Right cardiac atrium (tissue), 5 donors: ENCODE measurements around the gene TALDO1. TPM values are rescaled to one million over a fixed set of nuclear protein-coding genes. Genes with fewer than 3 reads are reported as not detected.

ENCODE experiments used
- ATAC-seq, 2 donors: fragments of 200-7000 bp; cut with Tn5 transposase; one replicate each; pipeline versions ENCODE4 v1.8.0 to v1.9.1; 2020; ENCODE audit warnings: moderate library complexity in 2 of 2, mild to moderate bottlenecking in 1 of 2
- DNase-seq, 3 donors: peaks; one replicate each; pipeline ENCODE4 v3.0.0-alpha.2; 2020
- H3K27ac ChIP-seq: one replicate; pipeline ENCODE4 v1.5.1; 2013; ENCODE audit warnings: mild to moderate bottlenecking, low read length, control low read depth, moderate library complexity
- H3K27me3 ChIP-seq: one replicate; pipeline ENCODE4 v1.6.1; 2013; ENCODE audit not compliant: control insufficient read depth, insufficient read depth
- H3K4me1 ChIP-seq: one replicate; pipeline ENCODE4 v1.6.1; 2013; ENCODE audit warnings: low read length; ENCODE audit not compliant: control insufficient read depth, insufficient read depth
- H3K4me3 ChIP-seq: one replicate; pipeline ENCODE4 v1.5.1; 2013; ENCODE audit warnings: low read length, control low read depth
- H3K9me3 ChIP-seq: one replicate; pipeline ENCODE4 v1.6.1; 2013; ENCODE audit warnings: low read length; ENCODE audit not compliant: control insufficient read depth
- WGBS: extraction: QIAGEN DNeasy Blood & Tissue Kit; methylation state at CpG from one replicate; pipeline ENCODE4 v1.1.7; 2013; 5-methylcytosine and 5-hydroxymethylcytosine counted together
- intact Hi-C, 4 donors: fragments of 100-400 bp; cut with DNase I; formaldehyde crosslinking; loops; one replicate each; pipeline versions ENCODE4 v1.11.0 to v1.14.0; 2022 to 2023
- polyA plus RNA-seq: library from polyadenylated mRNA; stranded (reverse); fragments of 200-250 nt; gene quantifications from one replicate; pipeline ENCODE4 v1.2.3, GENCODE V29; 2013
- total RNA-seq, 4 donors: library from RNA; stranded (reverse); fragmentation: NEBNext Ultra II Directional; extraction: Animal tissue kit (Norgen Biotek cat#: 25700); gene quantifications; one replicate each; pipeline ENCODE4 v1.2.1, GENCODE V29; 2021
- donor health status: healthy with polysubstance abuse.
- donor health status: DM: no; HTN: yes; CAD: no.
- donor health status: DM: no; HTN: no; CAD: no.
- donor health status: DM: no; HTN: yes; CAD: no; lungs with severe emphysema.
- donor health status: DM: yes; HTN: yes; CAD: no.

The TALDO1 gene
- total and polyA plus RNA-seq, 5 donors = 82.3 to 99.9 (median 94.7) TPM

DNA sequence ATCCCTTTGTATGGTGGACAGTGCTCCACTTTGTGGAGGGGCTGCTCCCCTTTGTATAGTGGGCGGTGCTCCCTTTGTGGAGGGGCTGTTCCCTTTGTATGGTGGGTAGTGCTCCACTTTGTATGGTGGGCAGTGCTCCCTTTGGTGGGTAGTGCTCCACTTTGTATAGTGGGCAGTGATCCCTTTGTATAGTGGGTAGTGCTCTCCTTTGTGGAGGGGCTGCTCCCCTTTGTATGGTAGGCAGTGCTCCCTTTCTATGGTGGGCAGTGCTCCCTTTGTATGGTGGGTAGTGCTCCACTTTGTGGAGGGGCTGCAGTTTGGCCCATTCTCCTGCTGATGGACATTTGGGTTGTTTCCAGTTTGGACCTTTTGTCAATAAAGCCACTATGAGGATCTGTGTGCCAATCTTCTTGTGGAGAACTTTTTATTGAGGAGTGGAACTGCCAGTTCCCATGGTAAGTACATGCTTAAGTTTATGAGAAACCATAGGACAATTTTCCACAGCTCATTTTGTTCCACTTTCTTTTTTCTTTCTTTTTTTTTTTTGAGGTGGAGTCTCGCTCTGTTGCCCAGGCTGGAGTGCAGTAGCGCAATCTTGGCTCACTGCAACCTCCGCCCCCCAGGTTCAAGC lies 4.6 kb upstream of the TALDO1 start:
- no peak overlapping the region for H3K27ac ChIP-seq
- ATAC-seq = no peak
- no peak overlapping the region for H3K4me3 ChIP-seq
- no peaks in the 10 kb centered on the region for H3K27me3 ChIP-seq
- 98% methylated on average over 4 of the region's 4 CpGs for WGBS
- no peaks in the 10 kb centered on the region for H3K9me3 ChIP-seq
- intact Hi-C loops = no loop called here
- no peak for DNase-seq
- H3K4me1 ChIP-seq = no peaks in the 10 kb centered on the region

DNA sequence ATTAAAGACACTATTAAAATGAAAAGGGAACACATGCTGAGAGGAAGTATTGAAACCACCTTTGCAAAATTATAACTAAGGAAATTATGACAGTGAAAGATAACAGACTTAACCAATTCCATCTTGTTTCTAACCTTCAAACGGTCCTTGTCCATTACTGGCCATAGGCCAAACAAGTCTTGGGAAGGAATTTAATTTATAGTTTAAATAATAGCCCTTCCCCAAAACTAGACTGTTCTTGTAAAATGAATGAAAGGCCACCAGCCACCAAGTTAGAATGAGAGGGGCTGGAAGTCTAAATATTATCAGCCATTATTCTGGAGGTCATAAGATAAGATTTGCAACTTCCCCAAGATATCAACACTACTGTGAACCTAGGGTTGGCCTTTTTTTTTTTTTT lies 1.8 kb upstream of the TALDO1 start:
- intact Hi-C loops = no loop called here
- WGBS = 33% methylated on average over 1 of the region's 1 CpG
- Histone ChIP-seq H3K4me1 (no peaks in the 10 kb centered on the region), H3K4me3 (no peak overlapping the region), H3K27me3 (no peaks in the 10 kb centered on the region), H3K27ac (no peak overlapping the region), H3K9me3 (no peaks in the 10 kb centered on the region)
- DNase-seq (no peak), ATAC-seq (no peak)

DNA sequence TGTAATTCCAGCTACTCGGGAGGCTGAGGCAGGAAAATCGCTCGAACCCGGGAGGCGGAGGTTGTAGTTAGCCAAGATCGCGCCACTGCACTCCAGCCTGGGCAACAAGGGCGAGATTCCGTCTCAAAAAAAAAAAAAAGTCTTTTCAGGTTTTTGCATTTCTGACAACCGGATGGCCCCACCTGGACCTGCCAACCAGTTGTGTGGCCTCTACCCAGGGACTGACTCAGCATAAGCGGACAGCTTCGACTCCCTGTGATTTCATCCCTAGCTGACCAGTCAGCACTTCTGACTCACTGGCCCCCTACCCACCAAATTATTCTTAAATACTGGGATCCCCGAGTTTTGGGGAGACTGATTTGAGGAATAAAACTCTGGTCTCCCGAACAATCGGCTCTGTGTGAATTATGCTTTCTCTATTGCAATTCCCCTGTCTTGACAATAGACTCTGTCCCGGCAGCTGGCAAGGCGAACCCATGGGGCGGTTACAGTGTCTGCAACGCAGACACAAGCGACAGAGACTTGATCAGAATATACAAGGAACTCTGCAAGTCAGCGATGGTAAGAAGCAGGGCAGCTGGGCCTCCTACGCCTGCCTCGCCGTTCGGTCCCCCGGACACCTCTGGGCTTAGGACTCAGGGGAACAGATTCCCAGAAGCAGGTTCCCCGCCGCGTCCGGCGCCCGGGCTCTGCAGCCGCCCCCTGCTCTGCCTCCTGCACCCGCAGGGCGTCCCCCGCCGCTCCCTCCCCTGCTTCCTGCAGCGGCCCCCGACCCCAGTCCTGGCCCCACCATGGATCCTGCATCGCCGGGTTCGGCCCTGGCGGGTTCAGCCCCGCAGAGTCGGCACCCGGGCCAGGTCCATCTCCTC lies 741 bp upstream of the TALDO1 start:
- Histone ChIP-seq H3K27ac (peak overlapping the region; percentile 37), H3K9me3 (no peaks in the 10 kb centered on the region), H3K4me3 (peak overlapping the region; percentile 95), H3K4me1 (no peaks in the 10 kb centered on the region), H3K27me3 (no peaks in the 10 kb centered on the region)
- intact Hi-C loops = no loop called here
- DNase-seq (peak in 2 of 3 donors; percentile 31 to 62), ATAC-seq (peak; percentile 47 to 55)
- 23% methylated on average over 46 of the region's 46 CpGs for WGBS

DNA sequence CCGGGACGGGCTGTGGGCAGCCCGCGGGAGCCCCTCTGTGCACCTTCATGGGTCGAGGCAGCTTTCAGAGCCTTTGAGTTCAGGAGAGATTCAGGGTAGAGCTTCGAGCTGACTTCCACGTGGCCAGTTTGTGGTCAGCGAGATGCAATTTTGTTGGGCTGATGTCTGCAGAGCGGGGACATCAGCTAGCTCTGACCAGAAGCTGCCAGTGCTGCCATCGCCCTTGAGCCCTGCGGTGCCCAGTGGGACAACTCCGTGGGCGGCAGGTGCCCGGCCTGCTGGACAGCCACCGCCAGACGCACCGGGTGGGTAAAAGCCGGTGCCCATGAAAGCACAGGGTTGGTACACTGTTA lies 719 bp downstream of the TALDO1 start:
- 11% methylated on average over 18 of the region's 18 CpGs for WGBS
- no peaks in the 10 kb centered on the region for H3K9me3 ChIP-seq
- DNase-seq = peak in 1 of 3 donors; percentile 58
- peak overlapping the region; percentile 85 for H3K27ac ChIP-seq
- H3K4me1 ChIP-seq = no peaks in the 10 kb centered on the region
- peak; percentile 3 to 17 for ATAC-seq
- H3K27me3 ChIP-seq = no peaks in the 10 kb centered on the region
- intact Hi-C loops = no loop called here
- H3K4me3 ChIP-seq = peak overlapping the region; percentile 95

DNA sequence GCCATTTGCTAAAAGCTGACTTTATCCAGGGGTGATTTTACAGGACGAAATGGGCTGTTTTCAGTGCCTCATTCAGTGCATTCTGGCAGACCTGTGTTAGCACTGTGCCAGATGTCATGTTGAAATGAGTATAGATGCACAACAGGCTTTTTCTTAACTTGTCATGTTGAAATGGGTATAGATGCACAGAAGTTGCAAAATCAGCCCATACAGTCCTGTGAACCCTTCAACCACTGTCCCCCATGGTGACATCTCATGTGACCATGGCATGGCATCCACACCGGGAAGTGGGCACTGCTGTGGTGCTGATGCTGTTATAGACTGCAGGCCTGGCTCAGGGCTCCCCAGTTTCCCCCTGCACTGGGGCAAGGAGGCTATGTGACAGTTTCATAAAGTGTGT lies 2.5 kb downstream of the TALDO1 start:
- no peaks in the 10 kb centered on the region for H3K9me3 ChIP-seq
- no peaks in the 10 kb centered on the region for H3K27me3 ChIP-seq
- no peak overlapping the region for H3K4me3 ChIP-seq
- DNase-seq = no peak
- no peaks in the 10 kb centered on the region for H3K4me1 ChIP-seq
- H3K27ac ChIP-seq = no peak overlapping the region
- intact Hi-C loops = no loop called here
- ATAC-seq = no peak
- 62% methylated on average over 2 of the region's 2 CpGs for WGBS

DNA sequence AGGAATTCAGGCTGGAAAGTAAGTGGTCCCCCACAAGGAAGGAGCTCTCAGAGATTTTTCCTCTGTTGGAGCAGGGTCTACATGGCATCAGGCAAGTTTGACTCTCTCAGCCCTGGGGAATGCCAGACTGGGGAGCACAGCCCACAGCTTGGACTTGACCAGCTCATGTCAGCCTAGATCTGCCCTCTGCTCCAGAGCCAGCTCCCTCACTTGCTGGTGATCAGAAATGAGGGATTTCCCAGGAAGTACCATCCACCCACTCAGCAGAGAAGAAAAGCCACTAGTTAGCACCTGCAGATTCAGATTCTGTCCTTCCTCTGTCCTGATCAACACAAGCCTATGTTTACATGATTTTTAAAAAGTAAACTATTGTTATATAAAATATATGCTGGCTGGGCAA lies 13.0 kb downstream of the TALDO1 start:
- Histone ChIP-seq H3K9me3 (no peaks in the 10 kb centered on the region), H3K4me3 (no peak overlapping the region), H3K27me3 (no peaks in the 10 kb centered on the region), H3K4me1 (no peaks in the 10 kb centered on the region), H3K27ac (no peak overlapping the region)
- intact Hi-C loops = no loop called here
- ATAC-seq (no peak), DNase-seq (no peak)

DNA sequence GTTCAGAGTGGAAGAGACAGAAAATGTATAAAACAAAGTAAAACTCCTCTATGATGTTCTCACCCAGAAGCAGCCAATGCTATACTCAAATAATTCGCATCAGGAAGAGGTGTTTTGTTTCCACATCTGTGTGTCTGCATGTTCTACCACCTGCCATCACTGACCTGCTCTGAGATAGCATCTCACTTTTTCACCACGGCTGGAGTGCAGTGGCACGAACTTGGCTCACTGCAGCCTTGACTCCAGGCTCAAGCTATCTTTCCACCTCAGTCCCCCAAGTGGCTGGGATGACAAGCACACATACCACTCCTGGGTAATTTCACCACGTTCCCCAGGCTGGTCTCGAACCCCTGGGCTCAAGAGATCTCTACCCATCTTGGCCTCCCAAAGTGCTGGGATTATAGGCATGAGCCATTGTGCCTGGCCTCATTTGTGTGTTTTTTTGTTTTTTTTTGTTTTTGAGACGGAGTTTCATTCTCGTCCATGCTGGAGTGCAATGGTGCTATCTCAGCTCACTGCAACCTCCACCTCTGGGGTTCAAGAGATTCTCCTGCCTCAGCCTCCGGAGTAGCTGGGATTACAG lies 14.4 kb downstream of the TALDO1 start:
- Histone ChIP-seq H3K4me1 (no peaks in the 10 kb centered on the region), H3K9me3 (no peaks in the 10 kb centered on the region), H3K27me3 (no peaks in the 10 kb centered on the region), H3K4me3 (no peak overlapping the region), H3K27ac (no peak overlapping the region)
- DNase-seq (peak in 1 of 3 donors; percentile 35), ATAC-seq (no peak)
- 84% methylated on average over 8 of the region's 8 CpGs for WGBS
- intact Hi-C loops = no loop called here

DNA sequence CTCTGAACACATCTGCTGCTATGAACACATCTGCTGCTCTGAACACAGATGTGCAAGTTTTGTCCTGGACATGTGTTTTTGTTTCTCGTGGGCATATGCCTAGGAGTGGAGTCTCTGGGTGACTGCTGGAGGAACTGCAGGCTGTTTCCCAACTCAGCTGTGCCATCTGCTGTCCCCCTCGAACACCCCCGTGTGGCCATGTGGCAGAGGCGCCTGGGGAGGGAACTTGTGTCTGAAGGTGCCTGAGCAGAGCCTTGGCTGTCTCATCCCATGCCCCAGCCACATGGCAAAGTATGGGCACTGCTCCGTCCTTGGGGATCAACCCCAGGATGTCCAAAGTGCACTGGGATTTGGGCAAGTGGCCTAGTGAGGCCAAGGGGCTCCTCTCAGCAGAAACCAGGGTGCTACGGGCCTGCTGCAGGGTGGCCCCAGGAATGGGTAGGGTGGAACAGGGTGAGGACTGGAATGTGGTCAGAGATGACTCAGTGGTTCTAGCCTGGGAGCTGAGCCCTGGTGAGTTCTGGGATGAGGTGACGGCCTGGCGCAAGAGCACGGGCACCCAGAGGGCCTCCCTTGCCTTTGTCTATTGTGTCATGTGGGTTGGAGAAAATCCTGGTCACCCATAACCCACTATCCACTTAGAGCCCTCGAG lies 15.3 kb downstream of the TALDO1 start:
- Histone ChIP-seq H3K4me3 (no peak overlapping the region), H3K27ac (no peak overlapping the region), H3K4me1 (no peaks in the 10 kb centered on the region), H3K27me3 (no peaks in the 10 kb centered on the region), H3K9me3 (no peaks in the 10 kb centered on the region)
- peak; percentile 12 to 37 for ATAC-seq
- DNase-seq = peak; percentile 43 to 64 (median 43)
- 64% methylated on average over 10 of the region's 10 CpGs for WGBS
- intact Hi-C loops = no loop called here

DNA sequence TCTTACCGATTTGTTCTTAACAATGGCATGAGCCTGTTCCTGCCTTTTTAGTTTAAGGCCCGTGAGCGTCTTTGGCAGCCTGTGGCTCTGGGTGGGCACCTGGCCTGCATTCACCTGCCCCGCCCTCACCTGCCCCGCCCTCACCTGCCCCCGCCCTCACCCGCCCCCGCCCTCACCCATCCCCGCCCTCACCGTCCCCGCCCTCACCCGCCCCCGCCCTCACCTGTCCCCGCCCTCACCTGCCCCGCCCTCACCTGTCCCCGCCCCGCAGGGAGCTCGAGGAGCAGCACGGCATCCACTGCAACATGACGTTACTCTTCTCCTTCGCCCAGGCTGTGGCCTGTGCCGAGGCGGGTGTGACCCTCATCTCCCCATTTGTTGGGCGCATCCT lies 15.8 kb downstream of the TALDO1 start:
- Histone ChIP-seq H3K27ac (no peak overlapping the region), H3K9me3 (no peaks in the 10 kb centered on the region), H3K4me3 (no peak overlapping the region), H3K27me3 (no peaks in the 10 kb centered on the region), H3K4me1 (no peaks in the 10 kb centered on the region)
- intact Hi-C loops = no loop called here
- no peak for ATAC-seq
- WGBS = 68% methylated on average over 22 of the region's 24 CpGs
- DNase-seq = peak in 1 of 3 donors; percentile 18

DNA sequence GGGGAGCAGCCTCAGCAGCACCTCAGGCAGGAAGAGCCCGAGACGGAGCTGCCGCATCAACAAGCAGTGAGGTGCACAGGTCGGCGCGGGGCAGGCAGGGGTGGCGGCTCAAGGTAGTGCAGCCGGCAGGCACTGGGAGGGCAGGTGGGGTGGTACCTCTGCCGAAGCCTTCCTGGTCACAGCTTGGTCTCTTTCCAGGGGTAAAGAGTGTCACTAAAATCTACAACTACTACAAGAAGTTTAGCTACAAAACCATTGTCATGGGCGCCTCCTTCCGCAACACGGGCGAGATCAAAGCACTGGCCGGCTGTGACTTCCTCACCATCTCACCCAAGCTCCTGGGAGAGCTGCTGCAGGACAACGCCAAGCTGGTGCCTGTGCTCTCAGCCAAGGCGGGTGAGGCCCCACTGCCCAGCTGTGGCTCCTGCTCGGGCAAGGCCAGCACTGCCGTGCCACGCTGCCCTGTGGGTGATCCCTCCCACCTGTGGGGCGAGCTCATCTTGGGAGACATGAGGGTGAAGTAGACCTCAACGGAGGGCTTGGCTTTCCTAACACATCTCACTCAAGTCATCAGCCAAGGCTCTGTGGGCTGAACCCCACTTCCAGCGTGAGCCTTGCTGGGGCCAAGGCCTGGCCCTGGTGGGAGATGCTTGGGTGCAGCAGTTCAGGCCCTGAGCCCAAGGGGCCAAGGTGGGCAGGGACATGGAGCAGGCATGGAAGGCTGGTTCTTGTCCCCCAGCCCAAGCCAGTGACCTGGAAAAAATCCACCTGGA lies 16.5 kb downstream of the TALDO1 start:
- H3K27me3 ChIP-seq = no peaks in the 10 kb centered on the region
- intact Hi-C loops = no loop called here
- 83% methylated on average over 22 of the region's 22 CpGs for WGBS
- H3K4me1 ChIP-seq = no peaks in the 10 kb centered on the region
- H3K9me3 ChIP-seq = no peaks in the 10 kb centered on the region
- H3K4me3 ChIP-seq = no peak overlapping the region
- peak in 2 of 3 donors; percentile 40 to 60 for DNase-seq
- H3K27ac ChIP-seq = no peak overlapping the region
- ATAC-seq = peak; percentile 4 to 13
